Activated T-cell treated with anti-CD3 and anti-CD28 coated beads, Interleukin-2, amount 50 U/mL, for 4 hours (primary cell): ENCODE data around the gene KIAA1549. TPM values are rescaled to one million over a fixed set of nuclear protein-coding genes. Genes with fewer than 3 reads are reported as not detected.

ENCODE experiments used
- ATAC-seq, 2 donors: fragments of 200-7000 bp; cut with Tn5 transposase; one replicate each; pipeline ENCODE4 v1.10.0; 2021
- DNase-seq: peaks from one replicate; pipeline ENCODE4 v3.0.0-alpha.2; 2020
- H3K27me3 Mint-ChIP-seq: one replicate; pipeline ENCODE4 v1.8.0; 2021; ENCODE audit warnings: low read depth, mixed read lengths
- H3K36me3 Mint-ChIP-seq: one replicate; pipeline ENCODE4 v1.8.0; 2022; ENCODE audit warnings: mixed read lengths; ENCODE audit not compliant: insufficient read depth
- H3K4me1 Mint-ChIP-seq: one replicate; pipeline ENCODE4 v1.8.0; 2021; ENCODE audit warnings: low read depth, mixed read lengths
- H3K4me3 Mint-ChIP-seq: one replicate; pipeline ENCODE4 v1.8.0; 2021; ENCODE audit warnings: mild to moderate bottlenecking, moderate library complexity, mixed read lengths
- H3K9me3 Mint-ChIP-seq: one replicate; pipeline ENCODE4 v1.8.0; 2021; ENCODE audit warnings: mixed read lengths
- total RNA-seq, 3 donors: library from RNA; stranded (reverse); gene quantifications; one replicate each; pipeline ENCODE4 v1.2.1, GENCODE V29; 2021

KIAA1549 gene
- total RNA-seq, 3 donors from 2014 or later, result 0.27 to 0.53 (median 0.46) TPM

- Mint-ChIP-seq H3K36me3 (no peaks in the 10 kb centered on the region), H3K4me1 (peaks cover 18% of the 10 kb centered on the region), H3K27me3 (no peaks in the 10 kb centered on the region), H3K9me3 (no peaks in the 10 kb centered on the region), H3K4me3 (no peak overlapping the region)
- ATAC-seq (no peak), DNase-seq (no peak)
These were observed 99.5 kb downstream of the KIAA1549 start for GRCh38 chr7:138881579-138882188.

DNA sequence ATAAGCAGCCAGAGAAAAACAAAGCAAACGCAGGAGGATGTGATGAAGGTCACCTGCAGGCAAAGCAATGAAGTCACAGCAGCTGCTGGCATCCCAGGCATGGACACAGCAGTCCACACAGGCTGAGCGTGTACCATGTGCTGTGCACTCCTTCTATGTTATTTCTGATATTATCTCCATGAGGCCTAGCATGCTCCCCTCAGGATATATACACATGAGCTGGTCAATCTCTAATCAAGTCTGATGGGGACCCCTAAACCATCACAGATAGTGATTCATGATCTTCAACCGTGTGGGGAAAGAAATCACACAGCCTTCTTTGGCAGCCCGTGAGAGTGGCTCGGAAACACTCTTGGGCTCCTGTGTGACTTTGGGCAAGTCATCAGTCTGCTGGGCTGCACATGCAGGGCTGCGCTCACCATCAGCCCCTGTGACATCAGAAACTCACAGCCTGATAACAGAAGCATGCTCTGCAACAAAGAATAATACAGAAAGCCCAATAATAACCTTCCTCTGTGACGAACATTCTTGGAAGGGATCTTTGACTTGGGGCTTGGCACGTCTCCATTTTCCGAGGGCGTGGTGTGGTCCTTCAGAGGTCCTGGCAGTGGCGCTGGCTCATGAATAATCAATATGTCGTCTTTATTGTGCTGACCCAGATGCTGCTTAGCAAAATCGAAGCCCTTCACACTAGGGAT lies 100.2 kb downstream of the KIAA1549 start:
- Mint-ChIP-seq H3K9me3 (no peaks in the 10 kb centered on the region), H3K36me3 (no peaks in the 10 kb centered on the region), H3K27me3 (no peaks in the 10 kb centered on the region), H3K4me3 (no peak overlapping the region), H3K4me1 (peaks cover 20% of the 10 kb centered on the region)
- no peak for DNase-seq
- no peak for ATAC-seq

DNA sequence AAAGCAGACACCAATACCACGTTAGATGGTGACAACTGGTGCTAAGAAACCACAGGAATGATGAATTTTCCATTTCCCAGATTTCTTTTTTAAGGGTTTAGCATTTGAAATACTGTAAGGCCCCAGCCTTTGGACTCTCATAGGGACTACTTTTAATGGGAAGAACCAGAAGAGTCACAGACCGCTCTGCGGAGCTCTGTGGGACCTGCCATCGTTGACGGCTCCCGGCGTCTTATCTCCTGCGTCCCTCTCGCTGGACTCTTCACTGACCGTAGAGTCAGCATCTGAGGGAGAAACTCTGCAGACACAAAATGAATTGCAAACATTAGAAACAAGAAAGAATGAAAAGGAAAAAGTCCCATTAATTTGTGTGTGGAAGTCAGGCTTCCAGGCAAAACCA lies 101.8 kb downstream of the KIAA1549 start:
- H3K4me3 Mint-ChIP-seq, result no peak overlapping the region
- peaks cover 28% of the 10 kb centered on the region for H3K4me1 Mint-ChIP-seq
- ATAC-seq, result no peak
- H3K36me3 Mint-ChIP-seq, result no peaks in the 10 kb centered on the region
- no peak for DNase-seq
- no peaks in the 10 kb centered on the region for H3K27me3 Mint-ChIP-seq
- no peaks in the 10 kb centered on the region for H3K9me3 Mint-ChIP-seq

DNA sequence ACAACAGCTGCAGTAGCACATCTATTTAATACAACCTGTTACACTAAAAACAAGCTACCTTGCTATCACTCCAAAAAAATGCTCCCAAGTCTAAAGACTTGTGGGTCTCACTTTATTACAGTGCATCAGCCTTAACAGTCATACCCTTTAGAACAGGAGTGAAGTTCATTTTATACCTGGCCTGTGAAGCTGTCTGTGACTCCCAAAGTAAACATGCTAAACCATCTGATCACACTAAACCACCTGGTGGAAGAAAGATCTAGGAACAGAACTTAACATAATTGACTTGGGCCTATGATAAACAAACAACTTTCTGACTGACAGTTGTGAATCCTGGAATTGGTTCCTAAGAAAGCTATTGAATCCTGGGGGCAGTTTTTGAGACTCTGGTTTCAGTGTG lies 102.3 kb downstream of the KIAA1549 start:
- H3K27me3 Mint-ChIP-seq, result no peaks in the 10 kb centered on the region
- DNase-seq (no peak), ATAC-seq (no peak)
- no peak overlapping the region for H3K4me3 Mint-ChIP-seq
- no peaks in the 10 kb centered on the region for H3K9me3 Mint-ChIP-seq
- no peaks in the 10 kb centered on the region for H3K36me3 Mint-ChIP-seq
- peaks cover 30% of the 10 kb centered on the region for H3K4me1 Mint-ChIP-seq

DNA sequence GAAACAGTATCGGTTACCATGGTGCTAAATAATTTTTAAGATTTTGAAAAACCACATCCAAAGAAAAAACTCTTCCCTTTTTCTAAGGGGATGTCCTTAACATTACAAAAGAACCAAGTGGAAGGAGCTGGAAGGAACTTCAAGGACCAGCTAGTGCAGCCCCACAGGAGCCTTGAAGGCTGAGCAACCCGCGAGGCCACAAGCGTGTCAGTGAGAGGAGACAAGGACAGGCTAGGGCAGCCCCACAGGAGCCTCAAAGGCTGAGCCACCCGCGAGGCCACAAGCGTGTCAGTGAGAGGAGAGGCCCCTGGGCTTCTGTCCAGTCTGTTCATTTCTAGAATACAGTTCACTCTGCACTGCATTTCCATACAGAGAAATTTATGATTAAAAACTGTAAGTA lies 103.1 kb downstream of the KIAA1549 start:
- no peak overlapping the region for H3K4me3 Mint-ChIP-seq
- H3K9me3 Mint-ChIP-seq, result no peaks in the 10 kb centered on the region
- ATAC-seq (no peak), DNase-seq (no peak)
- H3K36me3 Mint-ChIP-seq, result no peaks in the 10 kb centered on the region
- peaks cover 30% of the 10 kb centered on the region for H3K4me1 Mint-ChIP-seq
- no peaks in the 10 kb centered on the region for H3K27me3 Mint-ChIP-seq

DNA sequence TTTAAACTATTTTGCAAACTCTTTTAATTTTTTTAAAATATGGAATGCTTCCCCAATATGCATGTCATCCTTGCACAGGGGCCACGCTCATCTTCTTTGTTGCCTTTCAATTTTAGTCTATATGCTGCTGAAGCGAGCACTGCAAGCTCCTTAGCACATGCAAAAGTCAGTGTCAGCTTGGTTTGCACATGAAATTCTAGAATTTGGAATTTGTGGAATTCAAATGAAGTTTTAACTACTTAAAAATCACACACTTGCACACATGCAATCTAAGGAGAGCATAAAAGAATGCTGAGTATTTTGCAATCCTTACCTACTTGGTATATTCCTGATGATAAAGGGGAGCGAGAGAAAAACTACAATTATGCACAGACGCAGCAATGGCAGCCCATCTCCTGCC lies 104.9 kb downstream of the KIAA1549 start:
- Mint-ChIP-seq H3K4me3 (no peak overlapping the region), H3K36me3 (no peaks in the 10 kb centered on the region), H3K9me3 (no peaks in the 10 kb centered on the region), H3K27me3 (no peaks in the 10 kb centered on the region), H3K4me1 (peaks cover 19% of the 10 kb centered on the region)
- ATAC-seq, result peak in 1 of 2 donors; percentile 19
- DNase-seq, result no peak

DNA sequence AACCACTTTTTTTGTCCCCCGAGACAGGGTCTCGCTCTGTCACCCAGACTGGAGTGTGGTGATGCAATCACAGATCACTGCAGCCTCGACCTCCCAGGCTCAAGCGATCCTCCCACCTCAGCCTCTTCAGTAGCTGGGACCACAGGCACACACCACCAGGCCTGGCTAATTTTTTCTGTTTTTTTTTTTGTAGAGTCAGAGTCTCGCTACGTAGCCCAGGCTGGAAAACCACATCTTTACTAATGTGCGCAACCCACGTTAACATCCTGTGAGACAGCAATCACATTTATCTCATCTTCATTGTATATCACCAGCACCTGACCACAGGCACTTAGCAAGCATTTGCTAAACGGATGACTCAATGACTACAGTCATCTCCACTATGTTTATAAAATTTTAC lies 105.4 kb downstream of the KIAA1549 start:
- Mint-ChIP-seq H3K4me1 (peaks cover 19% of the 10 kb centered on the region), H3K27me3 (peaks cover 3% of the 10 kb centered on the region), H3K9me3 (no peaks in the 10 kb centered on the region), H3K4me3 (no peak overlapping the region), H3K36me3 (no peaks in the 10 kb centered on the region)
- ATAC-seq (peak; percentile 99 to 100), DNase-seq (peak; percentile 43)

- peaks cover 18% of the 10 kb centered on the region for H3K4me1 Mint-ChIP-seq
- ATAC-seq (no peak), DNase-seq (no peak)
- H3K9me3 Mint-ChIP-seq, result no peaks in the 10 kb centered on the region
- no peaks in the 10 kb centered on the region for H3K36me3 Mint-ChIP-seq
- no peak overlapping the region for H3K4me3 Mint-ChIP-seq
- H3K27me3 Mint-ChIP-seq, result peaks cover 7% of the 10 kb centered on the region
These were observed 107.8 kb downstream of the KIAA1549 start for GRCh38 chr7:138873220-138873892.

- no peak for ATAC-seq
- H3K4me3 Mint-ChIP-seq, result no peak overlapping the region
- H3K36me3 Mint-ChIP-seq, result no peaks in the 10 kb centered on the region
- H3K4me1 Mint-ChIP-seq, result peaks cover 18% of the 10 kb centered on the region
- no peaks in the 10 kb centered on the region for H3K9me3 Mint-ChIP-seq
- DNase-seq, result no peak
- H3K27me3 Mint-ChIP-seq, result peaks cover 7% of the 10 kb centered on the region
These were observed 108.6 kb downstream of the KIAA1549 start for GRCh38 chr7:138872576-138872975.

- Mint-ChIP-seq H3K27me3 (peaks cover 7% of the 10 kb centered on the region), H3K36me3 (no peaks in the 10 kb centered on the region), H3K4me1 (peaks cover 18% of the 10 kb centered on the region), H3K9me3 (no peaks in the 10 kb centered on the region), H3K4me3 (no peak overlapping the region)
- DNase-seq (no peak), ATAC-seq (no peak)
These were observed 109.4 kb downstream of the KIAA1549 start for GRCh38 chr7:138871814-138872090.

- Mint-ChIP-seq H3K27me3 (peaks cover 7% of the 10 kb centered on the region), H3K4me3 (no peak overlapping the region), H3K4me1 (peaks cover 13% of the 10 kb centered on the region), H3K36me3 (no peaks in the 10 kb centered on the region), H3K9me3 (no peaks in the 10 kb centered on the region)
- DNase-seq (no peak), ATAC-seq (no peak)
These were observed 110.0 kb downstream of the KIAA1549 start for GRCh38 chr7:138871065-138871813.

GRCh38 chr7:138869353-138869752 lies 111.8 kb downstream of the KIAA1549 start:
- Mint-ChIP-seq H3K4me1 (peaks cover 15% of the 10 kb centered on the region), H3K36me3 (no peaks in the 10 kb centered on the region), H3K27me3 (peaks cover 7% of the 10 kb centered on the region)

DNA sequence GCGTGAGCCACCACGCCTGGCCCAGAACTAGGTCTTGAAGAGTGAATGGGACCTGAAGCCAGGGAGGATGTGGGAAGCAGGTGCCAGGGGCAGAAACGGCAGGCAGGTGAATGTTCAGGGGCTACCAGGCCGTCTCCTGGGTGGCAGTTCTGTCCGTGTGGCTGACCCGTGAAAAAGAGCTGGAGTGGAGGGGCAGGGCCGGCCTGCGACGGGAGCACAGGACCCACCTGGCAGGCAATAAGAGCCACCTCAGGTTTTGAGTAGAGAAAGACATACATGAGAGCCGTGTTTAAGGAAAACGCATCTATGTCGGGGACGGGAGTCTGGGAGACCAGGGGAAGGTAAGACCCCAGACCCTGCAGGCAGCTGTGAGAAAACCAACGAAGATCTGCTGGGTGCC lies 112.5 kb downstream of the KIAA1549 start:
- peaks cover 13% of the 10 kb centered on the region for H3K4me1 Mint-ChIP-seq
- no peak overlapping the region for H3K4me3 Mint-ChIP-seq

More at GRCh38 chr7:138869353-138869752, 111.8 kb downstream of the KIAA1549 start:
- ATAC-seq (no peak), DNase-seq (no peak)
- no peaks in the 10 kb centered on the region for H3K9me3 Mint-ChIP-seq
- H3K4me3 Mint-ChIP-seq, result no peak overlapping the region

DNA sequence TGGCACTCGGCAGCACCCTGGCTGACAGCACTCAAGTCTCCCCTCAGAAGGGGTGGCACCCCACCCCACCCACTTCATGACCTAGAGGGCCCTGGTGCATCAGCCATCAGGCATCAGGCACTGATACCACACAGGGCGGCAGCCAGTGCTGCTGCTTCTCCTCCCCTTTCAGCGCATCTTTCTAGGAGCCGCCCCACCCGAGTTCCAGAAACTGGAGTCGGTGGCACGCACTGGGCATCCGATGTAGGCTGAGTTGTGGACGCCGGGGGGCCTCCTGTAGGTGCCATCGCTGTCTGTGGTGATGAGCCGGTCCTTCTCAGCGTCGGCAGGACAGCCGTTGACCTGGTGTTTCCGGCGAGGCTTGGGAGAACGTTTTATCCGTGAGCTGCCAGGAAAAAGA lies 113.4 kb downstream of the KIAA1549 start:
- Mint-ChIP-seq H3K36me3 (no peaks in the 10 kb centered on the region), H3K9me3 (no peaks in the 10 kb centered on the region), H3K4me1 (peaks cover 13% of the 10 kb centered on the region), H3K27me3 (peaks cover 7% of the 10 kb centered on the region), H3K4me3 (no peak overlapping the region)
- ATAC-seq (no peak), DNase-seq (no peak)

More for the DNA sequence above, 112.5 kb downstream of the KIAA1549 start:
- ATAC-seq (no peak), DNase-seq (no peak)
- Mint-ChIP-seq H3K27me3 (peaks cover 7% of the 10 kb centered on the region), H3K9me3 (no peaks in the 10 kb centered on the region), H3K36me3 (no peaks in the 10 kb centered on the region)
